B cell (primary cell): ENCODE measurements around the gene RFC5. TPM values are rescaled to one million over a fixed set of nuclear protein-coding genes. Genes with fewer than 3 reads are reported as not detected.

ENCODE experiments used
- polyA plus RNA-seq: library from polyadenylated mRNA; depleted of rRNA; stranded (reverse); fragments of >200 nt; gene quantifications from 2 replicates; pipeline ENCODE4 v1.2.3, GENCODE V29; 2012
- small RNA-seq: library from RNA; depleted of rRNA; stranded (forward); fragments of <200 nt; gene quantifications from one replicate; pipeline ENCODE3, GENCODE V24; 2012; ENCODE audit warnings: low replicate concordance, low read depth; ENCODE audit not compliant: insufficient read length
- total RNA-seq, 2 donors: library from RNA; stranded (reverse); fragments of 120-200 nt in 1 of 2; gene quantifications; 1 replicate in 1 of 2; 2 replicates in 1 of 2; pipeline versions ENCODE4 v1.2.3 to v1.2.4, GENCODE V29; 2013 to 2022

The RFC5 gene
- total and polyA plus RNA-seq, 2 donors (not counting 1 experiment from before 2014, with no cell fraction given) = 22.7 to 23.2 TPM

Small RNAs within 50 kb of the gene (small RNA-seq; reads per million reads assigned to genes)
- not detected for gene AC131159.1

Other genes with a start within 250 kb of the RFC5 start
- gene KSR2, start 47.7 kb upstream of the RFC5 start, total RNA-seq = not detected in 2 replicates
- gene KSR2, start 47.7 kb upstream of the RFC5 start, polyA plus RNA-seq = not detected in 2 replicates
- gene WSB2, start 44.5 kb downstream of the RFC5 start, total RNA-seq = 21.4 and 26.8 TPM in 2 replicates
- gene WSB2, start 44.5 kb downstream of the RFC5 start, polyA plus RNA-seq = 11.7 and 12.3 TPM in 2 replicates
- gene VSIG10, start 87.3 kb downstream of the RFC5 start, total RNA-seq = 2.6 and 6.1 TPM in 2 replicates
- gene VSIG10, start 87.3 kb downstream of the RFC5 start, polyA plus RNA-seq = 0.06 and 0.34 TPM in 2 replicates
- 94.0 and 106 TPM in 2 replicates for gene PEBP1, start 119.4 kb downstream of the RFC5 start, total RNA-seq
- gene PEBP1, start 119.4 kb downstream of the RFC5 start, polyA plus RNA-seq = 76.6 and 83.3 TPM in 2 replicates